ENCODE measurements around the gene CARD11.

- no peak for TF ChIP-seq POLR2A (IDR thresholded peaks at IDR 0.05; ENCODE audit: low read length)
- no peak for TF ChIP-seq GATA1 (IDR thresholded peaks at IDR 0.05; ENCODE audit: low read depth, low read length)
Observed at GRCh38 chr7:3039787-3040186, 3.9 kb downstream of the CARD11 start.
